SK-N-DZ (cell line): ENCODE data around the gene SLC7A11.
A peak's percentile ranks its signal among the peaks of the same experiment; 100 is the strongest.

Source experiments
- DNase-seq: peaks from one replicate; pipeline ENCODE4 v3.0.0-alpha.2; 2015; ENCODE audit warnings: low spot score

Gene SLC7A11

DNA sequence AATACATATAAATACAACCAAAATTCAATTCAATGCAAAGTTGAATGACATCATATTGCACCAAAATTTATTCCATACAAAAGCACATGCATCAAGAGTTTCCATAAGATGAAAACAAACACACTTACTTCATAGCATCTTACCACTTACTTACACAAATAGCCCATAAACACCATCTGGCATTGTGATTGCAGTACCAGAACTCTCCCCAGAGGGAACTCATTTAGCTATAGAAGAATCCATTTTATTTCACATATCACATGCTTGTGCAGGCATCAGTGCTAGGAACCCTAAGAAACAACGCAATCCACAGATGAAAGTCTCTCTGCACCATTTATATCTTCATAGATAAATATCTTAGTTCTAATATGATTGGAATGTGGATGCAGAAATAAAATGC lies 77.9 kb downstream of the SLC7A11 start:
- DNase-seq = no peak

DNA sequence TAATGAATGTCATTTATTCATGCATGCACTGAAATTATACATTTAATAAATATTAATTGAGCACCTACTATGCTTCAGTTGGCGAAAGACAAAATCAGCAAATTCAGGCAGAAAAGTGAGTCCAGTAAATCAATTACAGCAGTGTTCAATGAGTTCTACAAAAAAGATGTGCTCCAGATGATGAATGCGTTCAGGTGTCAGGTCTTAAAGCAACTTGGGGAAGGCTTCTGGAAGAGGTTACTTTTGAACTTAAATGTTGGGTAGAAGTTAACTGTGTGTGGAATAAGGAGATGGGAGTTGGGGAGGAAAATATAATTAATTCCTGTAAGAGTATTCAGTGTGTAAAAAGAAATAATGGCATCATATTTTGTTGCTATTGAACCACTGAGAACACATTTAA lies 79.0 kb downstream of the SLC7A11 start:
- no peak for DNase-seq

DNA sequence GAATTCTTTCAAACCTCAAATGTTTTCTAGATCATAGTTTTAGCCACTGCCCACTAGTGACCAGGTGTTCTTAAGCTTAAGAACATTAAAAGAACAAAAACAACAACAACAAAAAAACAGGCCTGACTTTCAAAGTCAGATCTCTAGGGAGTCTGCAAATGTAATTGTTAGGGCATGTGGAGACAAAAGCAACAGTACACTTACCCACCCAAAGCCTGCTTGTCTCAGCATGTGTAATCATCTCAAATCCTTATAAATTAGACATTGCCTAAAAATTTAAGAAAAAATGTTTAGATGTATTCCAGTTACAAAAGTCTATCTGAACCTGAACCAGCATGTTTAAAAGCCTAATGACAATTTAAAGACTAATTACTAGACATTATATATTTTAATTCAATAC lies 79.9 kb downstream of the SLC7A11 start:
- no peak for DNase-seq

DNA sequence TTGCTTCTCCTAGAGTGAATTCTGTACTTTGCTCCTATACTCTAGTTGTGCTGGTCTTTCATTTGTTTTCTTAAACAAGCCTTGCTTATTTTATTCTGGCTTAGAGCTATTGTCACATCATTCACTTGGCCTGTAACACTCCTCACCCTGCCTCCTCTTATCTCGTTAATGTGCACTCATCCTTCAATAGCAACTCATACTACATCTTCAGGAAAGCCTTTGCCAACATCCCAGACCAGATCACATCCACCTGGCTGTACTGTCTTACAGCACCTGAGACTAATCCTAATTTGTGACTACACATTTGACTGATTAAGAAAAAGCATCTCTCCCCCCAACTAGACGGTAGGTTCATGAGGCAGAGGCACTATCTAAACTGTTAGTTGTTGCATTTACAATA lies 80.8 kb downstream of the SLC7A11 start:
- no peak for DNase-seq

DNA sequence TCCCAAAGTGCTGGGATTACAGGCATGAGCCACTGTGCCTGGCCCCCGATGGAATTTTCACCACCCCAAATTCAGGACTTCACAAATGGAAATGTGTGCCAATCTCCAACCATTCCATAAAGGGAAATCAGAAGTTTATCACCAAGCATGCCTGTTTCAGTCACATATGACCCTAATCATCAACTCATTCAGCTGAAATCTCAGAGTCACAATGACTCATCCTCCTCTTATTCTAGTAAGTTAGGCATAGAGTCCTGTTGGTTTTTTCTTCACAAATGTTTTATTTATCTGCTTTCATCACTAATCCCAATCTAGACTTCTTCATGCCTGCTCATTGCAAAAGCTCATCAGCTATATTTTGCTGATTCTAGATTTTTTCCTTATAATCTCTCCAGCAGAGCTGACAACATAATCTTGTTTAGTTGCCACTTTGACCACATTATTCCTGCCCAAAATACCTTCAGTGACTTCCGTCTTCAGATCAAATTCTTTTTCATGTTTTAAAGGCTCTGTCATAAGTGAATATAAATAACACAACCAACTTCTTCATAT lies 83.3 kb downstream of the SLC7A11 start:
- no peak for DNase-seq

DNA sequence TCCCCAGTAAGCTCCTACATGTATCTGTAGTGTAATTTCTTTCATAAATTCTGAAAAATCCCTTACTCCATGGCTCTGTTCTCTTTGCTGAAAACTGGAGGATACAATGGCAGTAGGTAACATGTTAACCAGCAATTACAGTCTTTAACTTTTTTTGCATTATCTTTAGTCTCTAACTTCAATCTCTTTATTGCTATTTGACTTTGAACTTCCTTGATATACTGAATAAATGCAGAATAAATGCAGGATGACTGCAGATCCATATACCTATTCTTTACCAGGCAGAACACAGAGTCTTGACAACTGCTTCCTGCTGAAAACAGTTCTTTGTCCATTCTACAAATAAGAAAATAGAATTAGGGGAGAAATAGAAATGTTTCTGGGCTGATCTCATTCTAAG lies 101.3 kb downstream of the SLC7A11 start:
- no peak for DNase-seq

DNA sequence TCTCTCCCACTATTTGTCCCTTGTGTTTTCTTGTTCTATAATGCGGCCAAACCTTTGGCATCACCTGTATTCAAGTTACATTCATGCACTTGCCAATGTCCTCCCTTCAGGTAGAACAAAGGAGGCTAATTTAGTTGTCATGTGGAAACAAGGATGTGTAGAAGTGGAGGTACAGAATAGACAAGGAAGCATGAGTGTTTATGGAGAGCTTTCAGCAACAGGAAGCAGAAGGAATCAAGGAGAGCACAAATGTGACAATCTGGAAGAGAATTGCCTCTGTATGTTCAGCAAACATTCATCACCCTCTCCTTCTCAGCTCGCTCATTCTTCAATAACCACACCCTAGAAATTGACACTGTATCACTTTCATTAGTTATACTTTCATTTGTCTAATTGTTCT lies 103.4 kb downstream of the SLC7A11 start:
- DNase-seq = no peak

DNA sequence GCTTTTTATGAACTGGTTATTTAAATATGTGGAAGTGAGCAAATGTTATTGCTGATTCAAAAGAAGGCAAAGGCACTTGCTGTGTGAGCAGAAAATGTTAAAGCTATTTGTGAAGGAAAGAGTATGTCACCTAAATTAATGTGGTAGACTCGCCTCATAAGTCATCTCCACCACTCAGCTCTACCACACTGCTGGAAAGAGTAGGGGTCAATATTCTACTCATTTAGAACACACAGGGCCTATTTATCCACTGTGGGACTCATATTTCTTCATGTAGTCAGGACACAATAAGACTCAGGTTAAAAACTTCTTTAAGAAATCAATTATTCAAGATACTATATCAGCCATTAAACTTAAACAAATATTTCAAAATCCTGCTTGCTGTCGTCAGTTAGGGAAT lies 106.5 kb downstream of the SLC7A11 start:
- no peak for DNase-seq

DNA sequence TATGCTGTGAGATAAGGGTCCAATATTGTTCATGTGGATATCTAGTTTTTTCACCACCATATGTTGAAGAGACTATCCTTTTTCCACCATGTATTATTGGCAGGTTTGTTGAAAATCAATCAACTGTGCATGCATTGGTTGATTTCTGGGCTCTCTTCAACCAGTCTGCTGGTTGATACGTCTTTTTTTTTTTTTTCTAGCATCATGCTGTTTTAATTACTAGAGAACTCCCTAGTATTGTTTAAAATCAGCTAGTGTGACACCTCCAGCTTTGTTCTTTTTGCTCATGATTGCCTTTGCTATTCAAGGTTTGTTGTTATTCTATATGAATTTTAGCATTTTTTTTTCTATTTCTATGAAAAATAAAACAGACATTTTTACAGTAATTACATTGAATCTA lies 123.9 kb downstream of the SLC7A11 start:
- no peak for DNase-seq

DNA sequence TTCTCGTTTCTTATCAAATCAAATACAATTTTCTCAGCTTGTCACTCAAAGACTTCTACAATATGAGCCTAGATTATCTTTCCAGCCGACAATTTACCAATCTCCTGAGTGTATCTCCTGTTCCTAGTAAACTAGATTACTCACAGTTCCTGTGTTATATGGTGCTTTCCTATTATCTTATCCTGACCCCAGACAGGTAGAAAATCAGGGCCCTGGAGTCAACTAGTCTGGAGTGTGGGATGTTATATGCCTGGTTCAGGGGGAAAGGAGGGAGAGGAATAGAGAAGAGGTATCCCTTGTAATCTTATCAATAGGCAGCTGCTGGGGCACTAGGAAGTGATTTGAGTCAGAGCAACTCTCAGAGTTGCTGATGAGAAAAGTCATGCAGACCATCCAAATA lies 127.1 kb downstream of the SLC7A11 start:
- peak; percentile 5 for DNase-seq

DNA sequence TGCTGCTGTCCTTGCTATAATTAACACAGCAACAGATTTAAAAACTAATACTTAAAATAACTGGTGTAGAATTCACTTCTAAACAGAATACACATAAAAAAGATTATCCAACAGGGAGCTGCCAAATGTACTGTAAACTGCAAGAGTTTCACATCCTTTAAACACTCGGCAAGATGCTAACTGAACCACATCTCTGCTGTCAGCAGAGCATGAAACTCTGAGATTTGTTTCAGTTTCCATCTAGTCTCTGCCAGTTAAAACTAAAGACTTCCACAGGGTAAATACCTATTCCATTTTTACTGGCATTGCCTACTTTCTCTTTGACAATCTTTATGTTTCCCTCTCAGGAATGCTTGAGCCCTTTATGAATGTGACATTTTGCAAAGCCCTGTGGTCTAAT lies 127.7 kb downstream of the SLC7A11 start:
- DNase-seq = no peak
